IPS-NIHi7 (cell line): ENCODE data around the gene SERPINB6.
"Not testable (repeated sequence)": the region's sequence is repeated elsewhere in the genome, so short reads cannot be mapped to it uniquely, and the experiment has no call there.

Source experiments
- DNase-seq: peaks from one replicate; pipeline ENCODE4 v3.0.0; 2012; ENCODE audit warnings: mixed read lengths; ENCODE audit errors: extremely low spot score

The SERPINB6 gene

DNA sequence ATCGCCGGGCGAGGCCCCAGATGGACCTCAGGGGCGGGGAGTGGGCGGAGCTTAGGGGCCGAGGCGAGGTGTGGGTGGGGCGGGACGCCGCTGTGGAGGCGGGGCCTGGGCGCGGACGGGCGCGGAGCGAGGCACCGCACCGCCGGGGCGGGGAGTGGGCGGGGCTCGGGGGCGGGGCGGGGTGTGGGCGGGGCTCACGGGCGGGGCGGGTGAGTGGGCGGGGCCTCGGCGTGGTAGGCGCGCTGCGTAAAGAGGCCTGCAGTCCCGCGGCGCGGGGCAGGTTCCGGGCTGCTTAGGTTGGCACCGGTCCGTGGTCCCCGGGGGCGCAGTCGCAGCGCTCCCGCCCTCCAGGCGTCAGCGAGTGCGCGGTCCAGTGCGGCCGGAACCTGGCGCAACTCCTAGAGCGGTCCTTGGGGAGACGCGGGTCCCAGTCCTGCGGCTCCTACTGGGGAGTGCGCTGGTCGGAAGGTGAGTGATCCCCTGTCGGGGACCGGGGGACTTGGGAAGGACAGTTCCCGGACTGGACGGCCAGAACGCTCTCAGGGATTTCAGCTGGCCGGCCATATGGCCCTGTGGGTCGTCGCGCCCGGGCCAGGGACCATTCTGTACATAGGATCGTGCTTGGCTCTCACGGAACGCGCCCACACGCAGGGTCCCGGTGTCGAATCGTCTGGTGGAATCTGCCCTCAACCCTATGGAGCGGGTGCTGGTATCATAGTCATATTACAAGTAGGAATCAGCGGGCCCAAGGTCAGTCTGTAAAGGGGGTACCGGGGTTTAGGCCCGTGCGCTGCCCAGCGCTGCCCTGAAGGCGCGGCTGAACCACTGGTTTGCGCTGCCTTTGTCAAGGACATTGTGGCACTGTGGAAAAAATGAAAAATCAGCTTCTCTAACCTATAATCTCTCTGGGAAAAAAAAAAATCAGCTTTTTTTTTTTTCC is 28.5 kb upstream of the SERPINB6 start, which contains the start of gene NQO2:
Gene NQO2 (plus strand): TSS at position 277 of the 940 bp plus-strand sequence. CDS start 6,659 bp downstream, outside the sequence.
- DNase-seq = peak; percentile 98

DNA sequence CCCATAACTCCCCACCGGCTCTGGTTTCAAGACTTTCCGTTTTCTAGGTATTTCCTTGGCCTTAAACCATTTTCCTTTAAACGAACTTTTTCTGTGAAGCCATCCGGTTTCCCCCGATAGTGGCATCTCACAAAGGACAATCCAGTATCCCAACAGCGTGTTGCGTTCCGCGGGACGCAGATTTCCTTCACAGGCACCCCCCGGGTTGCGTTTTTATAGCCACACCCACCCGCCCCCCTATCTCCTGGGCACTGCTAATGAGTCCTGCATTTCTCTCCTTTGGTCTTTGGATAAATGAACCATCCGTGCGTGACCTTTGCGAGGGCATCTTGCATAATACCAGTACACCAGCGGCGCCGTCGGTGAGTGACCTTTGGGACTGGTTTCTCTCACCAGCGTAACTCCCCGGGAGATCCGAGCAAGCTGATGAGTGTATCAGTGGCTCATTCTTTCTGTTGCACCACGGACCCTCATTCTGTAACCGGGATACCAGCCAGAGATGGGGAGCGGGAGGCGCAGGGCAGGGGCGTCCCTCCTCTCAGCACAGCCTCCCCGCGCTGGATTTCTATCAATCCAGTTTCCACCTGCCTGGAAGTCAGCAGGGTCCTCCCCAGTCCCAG is 27.7 kb upstream of the SERPINB6 start:
- no peak for DNase-seq

DNA sequence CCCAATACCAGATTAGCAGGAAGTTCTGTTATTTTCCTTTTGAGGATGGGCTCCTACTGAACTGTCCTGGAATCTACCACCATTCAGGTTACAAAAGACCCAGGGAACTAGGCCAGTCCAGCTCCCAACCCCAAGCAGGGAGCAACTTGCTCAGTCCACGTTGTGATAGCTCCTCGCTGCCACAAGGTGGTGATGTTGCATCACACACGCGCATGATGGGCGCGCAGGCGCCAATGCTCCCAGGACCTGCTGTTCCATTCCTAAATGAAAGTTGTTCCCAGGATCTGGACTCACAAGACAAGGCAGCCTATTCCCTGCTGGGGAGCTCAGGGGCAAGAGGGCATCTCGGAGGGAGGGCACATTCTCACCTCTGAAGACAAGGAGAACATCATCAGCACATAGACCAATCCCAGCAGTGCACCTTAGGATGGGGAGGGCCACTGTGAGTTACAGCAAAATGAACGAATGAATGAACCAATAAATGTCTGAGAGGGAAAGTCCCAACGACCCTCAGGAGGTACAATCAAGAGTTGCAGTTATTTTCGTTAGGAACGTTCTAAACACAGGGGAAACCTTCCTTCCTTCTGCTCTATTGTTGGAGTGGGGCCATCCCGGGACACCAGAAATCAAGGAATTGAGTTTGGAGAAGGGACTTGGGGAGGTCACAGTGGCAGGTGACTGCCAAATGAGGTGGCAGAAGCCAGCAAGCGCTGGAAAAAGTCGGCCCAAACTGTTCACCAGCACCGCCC is 27.1 kb upstream of the SERPINB6 start:
- not testable (repeated sequence) for DNase-seq

DNA sequence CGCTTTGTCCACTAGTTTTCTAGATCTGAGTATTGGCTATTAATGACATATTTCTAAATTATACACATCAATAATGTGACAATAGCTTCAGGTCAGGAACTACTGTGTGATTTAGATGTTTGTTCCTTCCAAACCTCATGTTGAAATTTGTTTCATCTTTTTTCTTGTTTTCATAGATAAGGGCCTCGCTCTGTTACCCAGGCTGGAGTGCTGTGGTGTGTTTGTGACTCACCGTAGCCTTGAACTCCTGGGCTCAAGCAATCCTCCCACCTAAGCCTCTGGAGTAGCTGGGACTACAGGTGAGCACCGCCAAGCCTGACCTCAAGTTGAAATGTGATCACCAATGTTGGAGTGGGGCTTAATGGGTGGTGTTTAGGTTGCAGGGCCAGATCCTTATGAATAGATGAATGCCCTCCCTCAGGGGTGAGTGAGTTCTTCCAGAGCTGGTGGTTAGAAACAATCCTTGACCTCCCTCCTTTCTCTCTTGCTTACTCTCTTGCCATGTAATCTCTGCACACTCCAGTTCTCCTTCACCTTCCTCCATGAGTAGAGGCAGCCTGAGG is 22.5 kb upstream of the SERPINB6 start:
- no peak for DNase-seq

DNA sequence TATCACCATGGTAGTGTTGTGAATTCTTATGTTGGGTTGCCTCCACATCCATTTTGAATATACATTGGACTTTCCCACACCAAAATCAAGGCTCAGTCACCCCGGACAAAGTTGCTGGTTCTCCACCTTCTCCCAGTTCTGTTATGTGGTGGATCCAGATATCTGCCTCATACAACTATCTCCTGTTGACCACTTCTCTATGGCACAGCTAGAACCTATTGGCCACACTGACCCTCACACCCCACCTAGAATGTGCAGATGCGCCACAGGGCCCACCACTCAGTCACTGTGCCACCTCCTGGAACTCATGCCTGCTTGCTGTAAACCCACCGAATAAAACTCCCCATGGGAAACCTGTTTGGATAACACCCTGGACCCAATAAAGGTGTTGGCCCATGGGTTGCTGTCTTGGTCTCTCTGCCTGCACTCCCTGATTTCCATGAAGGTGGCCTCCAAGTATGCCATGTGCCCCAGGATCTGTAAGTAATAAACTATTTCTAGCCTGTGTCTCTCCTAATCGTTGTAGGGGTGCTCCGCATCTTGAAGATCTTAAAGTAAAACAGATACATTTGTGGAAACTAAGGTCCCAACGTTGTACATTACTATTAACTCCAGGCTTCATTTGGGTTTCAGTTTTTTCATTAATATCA is 21.1 kb upstream of the SERPINB6 start:
- no peak for DNase-seq

DNA sequence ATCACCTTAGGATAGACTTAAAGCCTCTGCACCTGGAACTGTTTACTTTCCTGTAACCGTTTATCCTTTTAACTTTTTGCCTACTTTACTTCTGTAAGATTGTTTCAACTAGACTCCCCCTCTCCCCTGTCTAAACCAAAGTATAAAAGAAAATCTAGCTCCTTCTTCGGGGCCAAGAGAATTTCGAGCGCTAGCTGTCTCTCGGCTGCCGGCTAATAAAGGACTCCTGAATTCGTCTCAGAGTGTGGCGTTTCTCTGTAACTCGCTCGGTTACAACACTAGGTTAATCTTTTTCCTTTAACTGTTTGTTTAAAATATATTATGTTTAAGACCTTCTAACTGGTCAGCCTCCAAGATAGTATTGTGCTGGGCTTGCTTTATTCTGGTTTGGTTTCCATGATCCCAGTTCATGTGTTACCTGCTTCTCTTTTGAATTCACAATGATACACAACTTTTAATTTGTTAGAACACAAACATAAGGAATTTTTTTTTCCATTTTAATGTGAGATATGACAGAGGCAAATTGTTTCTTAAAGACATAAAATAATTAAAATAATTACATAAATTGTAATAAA is 19.7 kb upstream of the SERPINB6 start:
- no peak for DNase-seq

DNA sequence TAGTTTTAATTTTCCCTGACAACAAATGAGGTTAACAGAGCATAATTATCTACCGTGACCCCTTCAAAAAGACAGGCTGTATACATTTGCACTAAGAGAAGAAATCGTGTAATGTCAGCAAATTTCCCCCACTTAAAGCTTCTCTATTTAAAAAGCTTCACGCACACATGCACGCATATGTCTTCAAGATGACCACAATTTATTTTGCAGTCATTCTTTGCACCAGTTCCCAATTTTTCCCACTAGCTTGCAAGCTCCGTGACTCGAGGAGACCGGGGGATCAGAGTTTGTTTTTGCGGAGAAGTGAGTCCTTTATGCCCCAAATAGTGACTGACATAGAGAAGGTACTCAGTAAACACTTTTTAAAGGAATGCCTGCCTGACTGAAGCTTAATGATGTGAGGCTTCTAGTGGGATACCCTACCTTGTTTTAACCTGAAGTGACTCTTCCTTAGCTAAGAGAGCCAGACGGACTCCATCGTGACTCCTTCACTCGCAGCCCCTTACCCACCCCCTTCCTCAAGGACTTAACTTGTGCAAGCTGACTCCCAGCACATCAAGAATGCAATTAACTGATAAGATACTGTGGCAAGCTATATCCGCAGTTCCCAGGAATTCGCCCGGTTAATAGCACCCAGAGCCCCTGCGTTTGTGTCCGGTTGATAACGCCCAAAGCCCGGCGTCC is 19.0 kb upstream of the SERPINB6 start:
- DNase-seq = no peak

DNA sequence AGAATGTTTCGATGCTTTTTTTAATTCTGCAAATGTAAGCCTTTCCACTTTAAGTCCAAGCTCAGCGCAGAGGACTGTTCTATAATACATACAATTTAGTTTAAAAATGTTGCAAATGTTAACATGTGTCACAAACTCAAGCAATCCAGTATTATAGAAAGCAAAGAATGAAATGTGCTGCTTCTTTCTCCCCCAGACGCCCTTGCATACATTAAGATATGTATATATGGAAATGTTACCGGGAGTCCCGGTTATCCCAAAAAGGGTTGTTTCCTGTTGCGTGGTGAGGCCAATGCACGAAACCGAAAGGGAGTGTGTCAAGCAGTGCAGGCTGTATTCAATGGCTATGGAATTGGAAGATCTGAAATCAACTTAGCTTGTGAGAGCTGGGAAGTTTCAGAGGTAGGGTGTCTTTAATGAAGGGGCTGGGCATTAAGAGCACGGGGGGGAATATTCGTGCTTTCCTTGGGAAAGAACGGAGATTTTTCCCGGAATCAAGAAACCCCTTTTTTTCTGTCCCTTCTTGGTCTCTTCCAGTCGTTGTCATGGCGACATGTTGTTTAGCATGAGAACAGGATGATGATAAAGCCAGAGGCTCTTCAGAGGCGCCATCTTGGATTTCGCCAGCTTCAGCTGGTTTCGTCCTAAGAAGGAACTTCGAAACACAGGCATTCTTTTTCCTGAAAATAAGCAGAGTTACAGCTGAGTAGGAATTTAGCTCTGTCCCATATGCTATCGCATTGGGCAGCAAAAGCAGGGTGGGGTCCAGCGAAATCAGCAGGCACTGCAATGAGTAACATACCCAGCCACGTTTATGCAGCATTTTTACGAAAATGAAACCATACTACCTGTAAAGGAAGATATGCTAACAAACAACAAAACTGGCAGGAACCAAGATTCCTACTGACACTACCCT is 18.2 kb upstream of the SERPINB6 start:
- DNase-seq = peak; percentile 56

DNA sequence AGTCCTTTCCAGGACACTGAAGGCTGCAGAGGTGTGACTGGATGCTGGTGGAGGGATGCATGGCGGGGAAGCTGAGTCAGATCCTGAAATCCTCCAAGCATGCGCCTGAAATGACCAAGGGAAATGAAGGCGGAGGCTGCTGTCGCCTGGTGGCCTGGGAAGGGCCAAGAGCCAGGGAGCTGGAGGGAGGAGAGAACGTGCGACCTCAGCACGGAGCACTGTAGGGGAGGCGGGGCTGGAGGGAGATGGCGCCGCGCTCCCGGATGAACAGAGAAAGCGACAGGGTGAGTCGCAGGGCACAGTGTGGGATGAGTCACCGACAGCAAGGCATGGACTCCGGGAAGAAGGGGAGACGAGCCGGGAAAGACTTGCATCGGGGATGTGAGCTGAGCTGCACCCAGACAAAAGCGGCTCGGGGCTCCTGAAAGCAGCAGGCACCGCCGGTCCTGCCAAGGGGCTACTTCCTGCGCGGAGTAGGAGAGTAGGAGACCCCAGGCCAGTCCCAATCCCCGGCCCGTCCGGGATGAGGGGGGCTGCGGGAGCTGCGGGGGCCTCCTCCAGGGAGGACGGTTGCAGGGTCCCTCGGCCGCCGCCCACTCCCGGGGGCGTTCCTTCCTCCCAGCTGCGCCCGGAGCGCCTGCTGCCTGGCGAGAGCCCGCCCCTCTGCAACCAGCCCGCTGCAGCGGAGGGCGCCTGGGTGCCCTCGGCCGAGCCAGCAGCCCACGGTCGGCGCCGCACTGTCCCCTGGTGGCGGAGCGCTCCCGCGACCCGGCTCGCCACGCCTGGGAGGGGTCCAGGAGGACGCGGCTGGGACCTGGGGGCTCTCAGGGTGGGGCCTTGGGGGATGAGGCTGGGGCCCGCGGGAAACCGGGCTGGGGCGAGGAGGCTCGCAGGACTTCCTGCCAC is 17.3 kb upstream of the SERPINB6 start:
- peak; percentile 80 for DNase-seq

DNA sequence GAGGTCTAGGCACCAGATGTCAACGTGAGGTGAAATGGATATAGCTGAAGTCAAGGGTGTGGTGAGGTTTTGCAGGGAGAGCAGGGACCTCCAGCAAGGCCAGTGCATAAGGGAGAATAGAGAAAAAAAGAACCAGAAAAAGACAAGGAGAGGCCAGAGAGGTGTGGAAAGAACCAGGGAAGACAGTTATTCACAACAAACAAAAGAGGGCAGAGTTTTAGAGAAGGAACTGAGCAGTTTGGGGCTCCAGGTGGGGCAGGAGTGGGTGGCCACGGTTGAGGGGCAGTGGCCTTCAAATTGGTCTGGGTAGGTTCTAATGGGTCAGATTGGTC is 16.7 kb upstream of the SERPINB6 start:
- no peak for DNase-seq

DNA sequence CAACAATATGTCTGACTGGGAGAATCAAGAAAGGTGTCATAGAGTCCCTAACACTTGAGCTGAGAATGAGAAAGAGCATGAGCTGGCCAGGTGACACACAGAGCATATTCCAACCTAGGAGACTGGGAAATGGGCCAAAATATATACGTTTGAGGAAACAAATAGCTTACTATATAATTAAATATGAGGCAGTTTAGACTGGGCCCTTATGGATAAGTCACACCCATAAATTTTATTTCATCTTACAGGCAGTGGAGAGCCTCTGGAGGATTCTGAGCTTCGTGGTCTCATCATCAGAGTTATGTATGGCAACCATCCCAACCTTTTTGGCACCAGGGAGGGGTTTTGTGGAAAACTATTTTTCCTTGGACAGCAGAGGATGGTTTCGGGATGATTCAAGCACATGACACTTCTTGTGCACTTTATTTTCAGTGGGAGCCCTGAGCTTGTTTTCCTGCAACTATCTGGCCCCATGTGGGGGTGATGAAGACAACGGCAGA is 15.4 kb upstream of the SERPINB6 start:
- DNase-seq = no peak

DNA sequence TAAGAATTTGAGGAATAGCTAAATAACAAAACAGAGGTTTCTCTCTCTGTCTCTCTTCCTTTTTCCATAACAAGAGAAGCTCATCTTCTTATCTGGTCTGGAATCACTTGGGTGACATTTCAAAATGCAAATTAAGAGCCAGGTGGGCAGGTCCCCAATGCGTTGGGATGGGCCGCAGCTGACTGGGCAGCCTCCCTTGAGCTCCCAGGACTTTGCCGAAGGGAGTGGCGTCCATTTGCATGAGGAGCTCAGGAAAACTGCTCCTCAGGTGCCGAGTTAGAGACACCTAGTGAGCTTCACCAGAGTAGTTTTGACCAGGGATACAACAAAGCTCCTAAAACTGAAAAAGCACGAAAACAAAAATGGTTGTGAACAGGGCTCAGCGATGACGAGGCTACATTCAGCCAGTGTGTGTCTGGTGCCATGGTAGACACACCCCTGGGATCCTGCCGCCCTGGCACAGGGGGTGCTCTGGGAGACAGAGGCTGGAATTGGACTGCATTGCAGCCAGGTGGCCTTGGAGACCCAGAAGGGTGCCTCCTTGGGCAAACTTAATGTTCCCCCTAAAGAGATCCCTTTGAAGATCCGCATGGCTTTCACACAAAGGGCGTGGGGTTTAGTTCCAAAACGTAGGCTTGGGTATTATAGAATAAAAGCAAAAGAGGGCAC is 13.5 kb upstream of the SERPINB6 start:
- DNase-seq = peak; percentile 32

DNA sequence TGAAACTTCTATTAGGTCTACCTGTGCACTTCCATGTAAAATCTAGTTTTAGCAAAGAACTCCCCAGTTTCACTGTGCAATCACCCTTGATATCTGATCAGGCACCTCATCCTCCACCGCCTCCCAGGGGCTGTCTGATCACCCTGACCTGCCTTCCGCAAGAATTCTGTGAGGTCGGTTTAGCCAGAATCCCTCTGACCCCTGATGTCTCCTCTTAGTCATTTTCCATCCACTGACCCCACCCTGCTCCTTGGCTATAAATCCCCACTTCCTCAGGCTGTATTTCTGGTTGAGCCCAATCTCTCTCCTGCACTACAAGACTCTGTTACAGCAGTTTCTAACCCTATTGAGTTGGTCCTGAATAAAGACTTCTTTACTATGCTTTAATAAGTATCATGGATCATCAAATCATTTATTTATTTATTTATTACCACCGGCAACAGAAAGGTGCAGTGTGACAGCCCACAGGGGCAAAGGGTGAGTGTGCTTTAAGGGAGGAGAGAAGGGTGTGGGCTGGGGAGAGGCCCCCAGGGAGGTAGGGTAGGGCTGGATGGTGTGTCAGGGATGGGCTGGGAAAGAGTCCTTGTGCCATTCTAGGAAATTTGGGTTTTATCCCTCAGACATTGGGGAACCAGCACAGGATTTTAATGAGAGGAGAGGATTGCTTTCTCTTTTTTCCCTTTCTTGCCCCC is 11.2 kb upstream of the SERPINB6 start:
- no peak for DNase-seq

DNA sequence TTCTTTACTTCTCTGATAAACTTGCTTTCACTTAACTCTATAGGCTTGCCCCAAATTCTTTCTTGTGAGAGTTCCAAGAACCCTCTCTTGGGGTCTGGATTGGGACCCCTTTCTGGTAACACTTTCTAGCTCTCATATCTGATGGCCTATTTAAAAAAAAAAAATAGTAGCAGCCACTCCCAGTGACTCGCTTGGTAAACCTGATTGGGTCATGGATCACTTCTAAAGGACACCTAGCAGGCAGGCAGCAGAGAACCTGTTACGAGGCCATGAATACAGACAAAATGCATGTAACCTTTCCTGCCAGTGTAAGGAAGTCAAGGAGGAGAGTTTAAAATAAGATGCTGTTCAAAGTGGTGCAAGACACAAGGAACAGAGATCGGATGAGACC is 9.1 kb upstream of the SERPINB6 start:
- no peak for DNase-seq

DNA sequence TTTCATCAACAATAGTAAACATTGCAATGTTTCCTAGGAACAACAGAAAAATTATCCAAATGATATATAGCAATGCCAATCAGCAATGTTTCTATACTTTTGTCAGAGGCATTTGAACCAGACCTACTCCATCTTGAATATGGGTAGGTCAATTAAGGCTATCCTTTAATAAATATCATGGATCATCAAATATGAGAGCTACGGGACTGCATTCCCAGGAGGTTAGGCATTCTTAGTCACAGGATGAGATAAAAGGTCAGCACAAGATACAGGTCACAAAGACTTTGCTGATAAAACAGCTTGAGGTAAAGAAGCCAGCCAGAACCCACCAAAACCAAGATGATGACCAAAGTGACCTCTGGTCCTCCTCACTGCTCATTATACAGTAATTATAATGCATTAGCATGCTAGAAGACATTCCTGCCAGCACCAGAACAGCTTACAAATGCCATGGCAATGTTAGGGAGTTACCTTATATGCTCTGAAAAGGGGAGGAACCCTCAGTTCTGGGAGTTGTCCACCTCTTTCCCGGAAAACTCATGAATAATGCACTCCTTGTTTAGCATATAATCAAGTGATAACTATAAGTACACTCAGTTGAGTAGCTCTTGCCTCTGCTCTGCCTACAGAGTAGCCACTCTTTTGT is 8.6 kb upstream of the SERPINB6 start:
- DNase-seq = no peak

DNA sequence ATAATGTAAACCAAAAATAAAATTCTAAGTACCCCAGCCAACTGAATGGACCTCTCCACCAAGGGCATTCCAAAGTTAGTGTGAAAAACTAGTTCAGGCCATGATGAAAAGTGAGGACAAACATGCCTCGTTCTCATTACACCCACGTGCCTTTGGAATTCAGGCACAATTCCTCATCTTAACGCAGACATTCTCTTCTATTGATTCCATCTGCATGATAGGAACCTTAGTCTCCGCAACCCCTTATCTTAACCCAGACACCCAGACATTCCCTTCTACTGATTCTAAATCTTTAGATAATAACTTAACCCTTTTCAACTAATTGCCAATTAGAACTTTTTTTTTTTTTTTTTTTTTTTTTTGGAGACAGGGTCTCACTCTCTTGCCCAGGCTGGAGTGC is 7.6 kb upstream of the SERPINB6 start:
- no peak for DNase-seq
